Gastroesophageal sphincter (tissue), 3 donors: Measurements from ENCODE around the gene CYB561A3.

Source experiments
- CTCF ChIP-seq, 4 experiments: fragments of 200-600 bp in 2 of 4; fragments of 450-650 bp in 2 of 4; sonication (generic) in 1 of 4; IDR thresholded peaks; one replicate each; pipeline ENCODE4 v1.5.1; 2017 to 2019; ENCODE audit warnings: antibody characterized with exemption in 4 of 4, mild to moderate bottlenecking in 2 of 4, moderate library complexity in 2 of 4
- POLR2A ChIP-seq, 2 donors: fragments of 450-650 bp; IDR thresholded peaks; one replicate each; pipeline ENCODE4 v1.6.1; 2017; ENCODE audit warnings: antibody characterized with exemption in 2 of 2, mild to moderate bottlenecking in 2 of 2, moderate library complexity in 1 of 2
- POLR2AphosphoS5 ChIP-seq: sonication (generic); formaldehyde crosslinking; IDR thresholded peaks from one replicate; pipeline ENCODE4 v1.6.1; 2017; ENCODE audit warnings: antibody characterized with exemption

GRCh38 chr11:61325649-61326414, 35.9 kb downstream of the CYB561A3 start:
- TF ChIP-seq POLR2A (IDR thresholded peaks at IDR 0.05) (no peak), POLR2AphosphoS5 (no peak), CTCF (IDR thresholded peaks at IDR 0.05) (no peak)
